NCI-H2107 treated with DMSO at 0.1 percent for 48 hours (cell line): Measurements from ENCODE around the gene MIER2.
A peak's percentile ranks its signal among the peaks of the same experiment; 100 is the strongest.
"Not testable (repeated sequence)": the region's sequence is repeated elsewhere in the genome, so short reads cannot be mapped to it uniquely, and the experiment has no call there.

Experiments
- DNase-seq: peaks from one replicate; lab custom pipeline; 2025; ENCODE audit not compliant: unreplicated experiment; lab: John Stamatoyannopoulos, UW

Gene MIER2, protein sequence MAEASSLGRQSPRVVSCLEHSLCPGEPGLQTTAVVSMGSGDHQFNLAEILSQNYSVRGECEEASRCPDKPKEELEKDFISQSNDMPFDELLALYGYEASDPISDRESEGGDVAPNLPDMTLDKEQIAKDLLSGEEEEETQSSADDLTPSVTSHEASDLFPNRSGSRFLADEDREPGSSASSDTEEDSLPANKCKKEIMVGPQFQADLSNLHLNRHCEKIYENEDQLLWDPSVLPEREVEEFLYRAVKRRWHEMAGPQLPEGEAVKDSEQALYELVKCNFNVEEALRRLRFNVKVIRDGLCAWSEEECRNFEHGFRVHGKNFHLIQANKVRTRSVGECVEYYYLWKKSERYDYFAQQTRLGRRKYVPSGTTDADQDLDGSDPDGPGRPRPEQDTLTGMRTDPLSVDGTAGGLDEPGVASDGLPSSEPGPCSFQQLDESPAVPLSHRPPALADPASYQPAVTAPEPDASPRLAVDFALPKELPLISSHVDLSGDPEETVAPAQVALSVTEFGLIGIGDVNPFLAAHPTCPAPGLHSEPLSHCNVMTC

DNA sequence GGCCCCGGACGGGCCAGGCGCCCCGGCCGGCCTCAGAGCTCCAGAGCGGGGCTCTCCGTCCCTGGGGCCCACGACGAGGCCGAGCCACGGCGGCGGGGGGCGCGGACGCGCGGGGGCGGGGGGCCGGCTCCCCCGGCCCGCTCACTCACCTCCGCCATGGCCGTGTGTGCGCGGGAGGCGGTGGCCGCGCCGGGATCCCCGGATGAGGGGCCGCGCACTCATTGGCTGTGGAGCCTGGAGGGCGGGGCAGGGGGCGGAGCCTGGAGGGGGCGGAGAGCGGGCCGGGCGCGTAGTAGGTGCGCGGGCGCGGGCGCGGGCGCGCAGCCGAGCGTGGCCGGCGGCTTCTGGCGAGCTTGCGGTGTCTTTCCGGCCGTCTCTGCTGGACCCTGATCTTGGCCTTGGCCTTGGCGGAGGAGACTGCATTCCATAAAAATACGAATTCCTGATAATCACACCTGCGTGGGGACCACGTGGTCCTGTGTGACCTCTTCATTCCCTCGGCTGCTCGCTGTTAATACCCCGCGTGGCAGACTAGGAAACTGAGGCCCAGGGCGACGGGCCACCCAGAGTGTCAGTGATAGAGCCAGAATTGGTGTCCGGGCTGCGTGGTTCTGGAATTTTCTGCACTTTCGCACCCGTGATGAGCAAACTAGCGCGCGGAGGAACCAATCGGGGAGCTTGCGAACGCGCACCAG, at the start of gene MIER2:
TSS of gene MIER2 (minus strand) at position 172 of the 695 bp plus-strand sequence. CDS start at position 158, 14 bp downstream.
- no peak for DNase-seq

DNA sequence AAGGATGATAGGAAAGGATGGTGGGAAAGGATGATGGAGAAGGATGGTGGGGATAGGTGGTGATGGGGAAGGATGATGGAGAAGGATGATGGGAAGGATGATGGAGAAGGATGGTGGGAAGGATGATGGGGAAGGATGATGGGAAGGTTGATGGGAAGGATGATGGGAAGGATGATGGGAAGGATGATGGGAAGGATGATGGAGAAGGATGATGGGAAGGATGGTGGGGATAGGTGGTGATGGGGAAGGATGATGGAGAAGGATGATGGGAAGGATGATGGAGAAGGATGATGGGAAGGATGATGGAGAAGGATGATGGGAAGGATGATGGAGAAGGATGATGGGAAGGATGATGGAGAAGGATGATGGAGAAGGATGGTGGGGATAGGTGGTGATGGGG, 49.0 kb upstream of the MIER2 start:
- not testable (repeated sequence) for DNase-seq

DNA sequence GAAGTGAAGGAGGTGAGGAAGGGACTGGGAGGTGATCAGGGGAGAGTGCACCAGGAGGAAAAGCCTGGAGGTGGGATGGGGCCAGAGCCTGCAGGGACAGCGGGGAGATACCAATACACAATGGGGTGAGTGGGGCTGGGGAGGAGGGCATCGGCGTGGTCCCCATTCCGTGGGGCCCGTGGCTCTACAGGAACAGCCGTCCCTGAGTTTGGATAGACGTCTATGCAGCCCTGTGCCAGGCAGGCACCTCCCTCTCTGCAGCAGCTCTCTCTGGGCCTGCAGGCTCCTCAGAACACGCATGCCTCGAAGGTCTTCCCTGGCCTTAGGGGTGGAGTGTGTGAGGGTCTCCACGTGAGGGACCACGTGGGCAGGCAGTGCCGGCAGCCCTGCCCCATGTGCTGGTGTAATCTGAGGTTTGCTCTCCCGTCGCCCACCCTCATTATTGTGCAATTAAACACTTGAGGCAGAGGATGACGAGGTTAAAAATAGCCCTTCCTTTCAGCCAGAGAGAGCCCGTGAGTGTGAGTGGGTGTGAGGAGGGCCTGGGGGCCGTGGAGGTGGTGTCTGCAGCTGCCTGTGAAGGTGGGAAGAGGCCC, 47.9 kb upstream of the MIER2 start:
- DNase-seq = no peak

DNA sequence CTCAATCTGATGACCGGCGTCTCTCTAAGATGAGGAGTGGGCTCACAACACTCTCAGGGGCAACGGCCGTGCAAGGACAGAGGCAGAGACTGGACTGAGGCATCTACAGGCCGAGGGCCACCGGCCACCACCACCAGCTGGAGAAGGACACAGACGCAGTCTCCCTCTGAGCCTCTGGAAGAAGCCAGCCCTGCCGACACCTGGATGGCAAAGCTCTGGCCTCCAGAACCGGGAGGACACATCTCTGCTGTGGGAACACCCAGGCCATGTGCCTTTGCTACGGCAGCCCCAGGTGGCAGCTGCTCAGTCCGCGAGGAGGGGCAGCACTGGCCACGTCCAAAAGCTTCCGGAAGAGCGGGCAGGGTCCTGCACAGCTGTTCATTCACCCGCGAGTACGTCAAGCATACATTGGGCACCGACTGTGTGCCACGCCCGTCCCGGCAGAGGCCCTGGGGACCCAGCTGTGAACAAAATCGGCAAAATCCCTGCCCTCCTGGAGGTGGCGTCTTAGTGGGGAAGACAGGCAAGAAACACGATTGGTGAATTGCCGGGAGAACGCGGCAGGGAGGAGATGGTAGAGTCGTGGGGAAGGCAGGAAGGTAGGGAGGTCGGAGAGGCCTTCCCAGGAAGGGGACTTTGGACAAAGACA, 47.3 kb upstream of the MIER2 start:
- DNase-seq = no peak

DNA sequence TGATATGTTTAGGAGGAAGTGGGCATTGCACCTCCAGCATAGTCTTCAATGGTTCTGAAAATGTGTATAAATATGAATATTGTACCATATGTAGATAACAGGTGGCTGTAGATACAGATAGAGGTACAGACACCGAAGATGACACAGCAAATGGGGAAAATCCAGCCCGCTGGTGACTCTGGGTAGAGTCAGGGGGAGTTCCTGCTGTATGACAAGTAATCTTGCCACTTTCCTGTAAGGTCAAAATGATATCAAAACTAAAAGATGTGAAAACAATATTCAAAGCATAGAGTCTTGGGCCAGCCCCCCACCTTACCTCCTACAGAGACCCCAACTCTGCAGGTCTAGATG, 46.6 kb upstream of the MIER2 start:
- no peak for DNase-seq

DNA sequence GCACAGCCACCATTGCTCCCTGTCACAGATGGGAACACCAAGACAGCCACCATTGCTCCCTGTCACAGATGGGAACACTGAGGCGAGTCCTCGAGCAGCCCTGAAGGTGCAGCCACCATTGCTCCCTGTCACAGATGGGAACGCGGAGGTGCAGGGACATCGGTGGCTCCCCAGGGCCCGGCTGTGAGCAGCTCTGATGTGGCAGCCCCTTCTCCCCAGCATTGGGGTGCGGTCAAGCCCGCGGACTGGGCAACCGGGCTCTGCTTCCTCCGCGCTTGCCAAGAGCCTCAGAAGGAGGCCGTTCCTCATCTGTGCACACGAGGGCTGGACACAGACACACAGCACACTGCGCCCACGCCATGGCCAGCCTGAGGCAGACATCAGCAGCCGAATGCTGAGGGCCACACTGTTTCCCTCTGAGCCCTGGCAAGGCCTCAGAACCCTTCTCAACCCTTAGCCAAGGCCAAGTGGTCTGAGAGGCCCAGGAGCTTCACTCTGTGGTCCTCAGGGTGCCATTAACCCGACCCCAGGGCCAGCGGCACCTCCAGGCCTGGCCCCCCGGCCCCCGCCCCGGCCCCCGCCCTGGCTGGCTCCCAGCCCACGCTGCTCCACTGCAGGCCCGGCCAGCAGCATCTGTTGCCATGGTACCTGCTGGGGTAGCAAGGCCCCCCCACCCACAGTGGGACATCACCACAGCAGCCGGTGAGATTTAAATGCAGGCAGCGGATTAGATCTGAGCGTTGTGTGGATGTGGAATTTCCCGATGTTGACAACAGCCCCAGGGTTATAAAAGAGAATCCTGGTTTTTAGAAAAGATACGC, 46.0 kb upstream of the MIER2 start:
- DNase-seq = no peak

DNA sequence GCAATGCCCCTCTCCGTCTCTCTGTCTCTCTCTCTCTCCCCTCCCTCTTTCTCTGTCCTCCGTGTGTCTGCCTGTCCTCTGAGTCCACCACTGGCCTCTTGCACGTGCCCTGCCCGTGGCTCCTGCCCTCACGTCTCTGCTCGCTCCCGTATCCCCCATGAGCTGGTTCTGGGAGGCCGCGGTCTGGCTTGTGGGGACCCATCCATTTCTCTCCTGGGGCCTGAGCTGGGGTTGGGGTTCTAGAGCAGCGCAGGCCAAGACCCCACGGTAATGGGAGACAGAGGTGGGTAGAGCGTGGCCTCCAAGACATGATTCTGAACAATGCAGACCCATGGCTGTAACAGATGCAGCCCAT, 45.3 kb upstream of the MIER2 start:
- no peak for DNase-seq

DNA sequence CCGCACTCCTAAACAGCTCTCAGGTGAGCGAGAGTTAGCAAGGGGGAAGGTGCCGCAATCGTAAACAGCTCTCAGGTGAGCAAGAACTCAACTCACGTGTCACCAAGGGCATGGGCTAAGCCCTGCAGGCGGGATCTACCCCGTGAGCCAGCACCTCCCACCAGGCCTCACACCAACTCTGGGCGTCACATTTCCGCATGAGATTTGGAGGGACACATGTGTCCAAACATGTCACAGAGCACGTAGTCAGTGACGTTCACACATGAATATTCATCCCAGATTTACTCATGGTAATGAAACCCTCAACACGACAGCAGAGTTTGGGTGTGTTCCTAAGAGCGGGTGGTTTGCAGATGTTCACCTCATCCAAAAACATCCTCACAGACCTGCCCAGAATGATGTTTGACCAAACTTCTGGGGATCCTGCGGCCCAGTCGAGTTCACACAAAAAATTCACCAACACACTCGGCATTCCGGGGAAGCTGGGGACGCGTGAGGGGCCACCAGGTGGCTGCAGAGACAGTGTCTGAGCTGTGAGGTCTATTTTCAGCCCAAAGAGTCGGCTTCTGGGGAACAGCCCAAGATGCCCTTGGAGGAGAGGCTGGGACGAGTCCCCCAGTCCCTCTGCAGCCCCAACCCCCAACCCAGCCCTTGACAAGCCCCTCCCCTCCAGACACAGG, 44.8 kb upstream of the MIER2 start:
- DNase-seq = no peak

DNA sequence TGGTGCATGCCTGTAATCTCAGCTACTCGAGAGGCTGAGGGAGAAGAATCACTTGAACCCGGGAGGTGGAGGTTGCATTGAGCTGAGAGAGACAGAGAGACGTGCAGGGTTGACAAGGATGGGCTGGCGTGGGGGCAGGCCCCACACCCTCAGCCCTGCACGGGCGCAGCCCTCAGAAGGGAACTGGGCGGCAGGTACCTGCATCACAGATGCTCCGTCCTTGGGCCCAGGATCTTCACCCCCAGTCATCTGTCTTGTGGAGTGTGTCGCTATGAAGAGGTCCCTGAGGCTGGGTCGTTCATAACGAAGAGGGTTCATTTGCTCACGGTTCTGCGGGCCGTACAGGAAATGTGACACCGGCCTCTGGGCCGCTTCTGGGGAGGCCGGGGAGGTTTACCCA, 44.1 kb upstream of the MIER2 start:
- DNase-seq = no peak

DNA sequence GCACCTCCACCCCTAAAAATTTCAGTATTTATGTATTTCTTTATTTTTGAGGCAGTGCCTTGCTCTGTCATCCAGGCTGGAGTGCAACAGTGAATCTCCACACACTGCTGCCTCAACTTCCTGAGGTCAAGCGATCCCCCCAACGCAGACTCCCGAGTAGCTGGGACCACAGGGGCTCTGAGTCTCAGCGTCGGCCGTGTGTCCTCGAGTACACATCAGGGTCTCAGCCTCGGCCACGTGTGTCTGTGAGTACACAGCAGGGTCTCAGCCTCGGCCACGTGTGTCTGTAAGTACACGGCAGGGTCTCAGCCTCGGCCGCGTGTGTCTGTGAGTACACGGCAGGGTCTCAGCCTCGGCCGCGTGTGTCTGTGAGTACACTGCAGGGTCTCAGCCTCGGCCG, 43.2 kb upstream of the MIER2 start:
- no peak for DNase-seq

DNA sequence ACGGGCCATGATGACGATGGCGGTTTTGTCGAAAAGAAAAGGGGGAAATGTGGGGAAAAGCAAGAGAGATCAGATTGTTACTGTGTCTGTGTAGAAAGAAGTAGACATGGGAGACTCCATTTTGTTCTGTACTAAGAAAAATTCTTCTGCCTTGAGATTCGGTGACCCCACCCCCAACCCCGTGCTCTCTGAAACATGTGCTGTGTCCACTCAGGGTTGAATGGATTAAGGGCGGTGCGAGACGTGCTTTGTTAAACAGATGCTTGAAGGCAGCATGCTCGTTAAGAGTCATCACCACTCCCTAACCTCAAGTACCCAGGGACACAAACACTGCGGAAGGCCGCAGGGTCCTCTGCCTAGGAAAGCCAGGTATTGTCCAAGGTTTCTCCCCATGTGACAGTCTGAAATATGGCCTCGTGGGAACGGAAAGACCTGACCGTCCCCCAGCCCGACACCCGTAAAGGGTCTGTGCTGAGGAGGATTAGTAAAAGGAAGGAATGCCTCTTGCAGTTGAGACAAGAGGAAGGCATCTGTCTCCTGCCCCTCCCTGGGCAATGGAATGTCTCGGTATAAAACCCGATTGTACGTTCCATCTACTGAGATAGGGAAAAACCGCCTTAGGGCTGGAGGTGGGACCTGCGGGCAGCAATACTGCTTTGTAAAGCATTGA, 42.2 kb upstream of the MIER2 start:
- not testable (repeated sequence) for DNase-seq

DNA sequence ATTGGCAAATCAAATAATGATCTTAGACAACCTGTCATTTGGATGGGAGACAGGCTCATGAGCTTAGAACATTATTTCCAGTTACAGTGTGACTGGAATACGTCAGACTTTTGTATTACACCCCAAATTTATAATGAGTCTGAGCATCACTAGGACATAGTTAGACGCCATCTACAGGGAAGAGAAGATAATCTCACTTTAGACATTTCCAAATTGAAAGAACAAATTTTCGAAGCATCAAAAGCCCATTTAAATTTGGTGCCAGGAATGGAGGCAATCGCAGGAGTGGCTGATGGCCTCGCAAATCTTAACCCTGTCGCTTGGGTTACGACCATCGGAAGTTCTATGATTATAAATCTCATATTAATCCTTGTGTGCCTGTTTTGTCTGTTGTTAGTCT, 41.6 kb upstream of the MIER2 start:
- not testable (repeated sequence) for DNase-seq

DNA sequence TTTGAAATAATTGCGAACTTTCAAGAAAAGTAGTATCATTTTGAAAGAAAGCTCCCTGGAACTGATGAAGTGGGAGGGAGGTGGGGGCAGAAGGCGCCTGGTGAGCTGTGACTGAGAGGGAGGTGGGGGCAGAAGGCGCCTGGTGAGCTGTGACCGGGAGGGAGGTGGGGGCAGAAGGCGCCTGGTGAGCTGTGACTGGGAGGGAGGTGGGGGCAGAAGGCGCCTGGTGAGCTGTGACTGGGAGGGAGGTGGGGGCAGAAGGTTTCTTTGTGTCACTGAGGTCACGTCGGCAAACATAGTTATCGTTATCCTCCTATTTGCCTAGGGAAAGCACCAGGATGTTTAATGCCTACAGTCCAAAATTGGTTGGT, 40.2 kb upstream of the MIER2 start:
- DNase-seq = no peak

DNA sequence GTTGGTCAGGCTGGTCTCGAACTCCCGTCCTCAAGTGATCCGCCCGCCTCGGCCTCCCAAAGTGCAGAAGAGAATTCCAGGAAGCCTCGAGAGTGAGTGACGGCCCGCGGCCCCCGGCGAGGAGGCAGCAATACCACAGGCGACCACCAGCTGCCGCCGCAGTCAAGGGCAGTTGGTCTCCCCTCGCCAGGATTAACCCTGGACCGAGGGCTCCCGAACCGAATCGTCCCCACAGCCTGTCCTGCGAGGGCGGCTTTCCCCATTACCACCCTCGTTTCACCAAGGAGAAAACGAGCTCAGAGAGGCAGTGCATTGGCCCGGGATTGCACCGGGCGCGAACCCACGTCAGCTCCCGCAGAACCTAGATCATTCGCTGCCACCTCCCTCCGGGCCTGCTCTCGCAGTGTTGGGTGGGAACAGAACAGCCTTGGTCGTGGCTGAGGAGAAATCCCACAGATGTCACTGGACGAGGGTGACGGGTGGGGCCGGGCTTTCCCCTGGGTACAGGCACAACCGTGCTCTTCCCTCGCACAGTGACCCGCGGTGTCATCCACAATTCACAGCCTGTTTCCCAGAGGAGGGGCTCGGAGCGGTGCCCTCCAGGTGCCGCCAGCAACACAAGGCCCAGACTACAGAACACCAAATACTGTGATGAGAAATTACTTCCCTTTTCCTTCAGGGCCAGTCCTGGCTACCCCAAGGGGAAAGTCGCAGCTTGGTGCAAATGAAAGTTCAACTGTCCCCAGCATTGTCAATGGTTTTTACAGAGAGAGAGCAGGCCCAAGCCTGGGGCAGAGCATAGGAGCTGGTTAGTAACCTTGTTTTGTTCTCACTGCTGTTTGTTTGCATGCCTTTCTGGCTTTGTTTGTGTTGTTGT, 39.6 kb upstream of the MIER2 start:
- DNase-seq = no peak

DNA sequence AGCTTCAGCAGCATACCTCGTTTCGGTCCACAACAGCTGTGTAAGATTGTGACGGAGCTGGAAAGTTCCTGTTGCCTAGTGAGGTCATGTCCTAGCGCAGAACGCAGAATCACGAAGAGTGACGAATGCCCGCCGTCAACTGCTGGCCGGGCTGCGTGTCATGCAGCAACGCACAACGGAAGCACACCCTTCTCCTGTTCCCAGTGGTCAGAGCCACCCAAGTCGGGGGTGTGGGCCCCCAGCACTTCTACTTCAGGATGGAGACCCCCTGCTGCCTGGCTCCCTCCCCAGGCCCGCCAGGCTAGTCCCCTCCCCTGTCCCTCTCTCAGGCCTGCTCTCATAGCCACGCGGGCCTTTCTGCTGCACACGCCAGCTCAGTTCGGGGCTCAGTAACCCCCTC, 38.4 kb upstream of the MIER2 start:
- no peak for DNase-seq

DNA sequence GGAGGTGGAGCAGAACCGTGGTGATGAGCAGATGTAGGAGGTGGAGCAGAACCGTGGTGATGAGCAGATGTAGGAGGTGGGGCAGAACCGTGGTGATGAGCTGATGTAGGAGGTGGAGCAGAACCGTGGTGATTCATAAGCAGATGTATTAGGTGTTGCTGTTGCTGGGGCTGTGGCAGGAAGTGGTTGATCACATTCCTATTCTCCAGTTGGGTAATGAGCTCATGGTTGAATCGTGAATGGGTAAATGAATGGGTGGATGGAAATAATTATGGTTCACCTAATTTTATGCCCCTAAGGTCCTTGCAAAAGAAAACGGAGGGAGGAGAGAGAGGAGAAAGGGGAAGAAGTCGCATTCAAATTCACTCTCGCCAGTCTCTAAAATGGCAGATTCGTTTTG, 38.0 kb upstream of the MIER2 start:
- DNase-seq = peak; percentile 52

DNA sequence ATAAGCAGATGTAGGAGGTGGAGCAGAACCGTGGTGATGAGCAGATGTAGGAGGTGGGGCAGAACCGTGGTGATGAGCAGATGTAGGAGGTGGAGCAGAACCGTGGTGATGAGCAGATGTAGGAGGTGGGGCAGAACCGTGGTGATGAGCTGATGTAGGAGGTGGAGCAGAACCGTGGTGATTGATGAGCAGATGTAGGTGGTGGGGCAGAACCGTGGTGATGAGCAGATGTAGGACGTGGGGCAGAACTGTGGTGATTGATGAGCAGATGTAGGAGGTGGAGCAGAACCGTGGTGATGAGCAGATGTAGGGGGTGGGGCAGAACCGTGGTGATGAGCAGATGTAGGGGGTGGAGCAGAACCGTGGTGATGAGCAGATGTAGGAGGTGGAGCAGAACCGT, 37.3 kb upstream of the MIER2 start:
- DNase-seq = not testable (repeated sequence)

DNA sequence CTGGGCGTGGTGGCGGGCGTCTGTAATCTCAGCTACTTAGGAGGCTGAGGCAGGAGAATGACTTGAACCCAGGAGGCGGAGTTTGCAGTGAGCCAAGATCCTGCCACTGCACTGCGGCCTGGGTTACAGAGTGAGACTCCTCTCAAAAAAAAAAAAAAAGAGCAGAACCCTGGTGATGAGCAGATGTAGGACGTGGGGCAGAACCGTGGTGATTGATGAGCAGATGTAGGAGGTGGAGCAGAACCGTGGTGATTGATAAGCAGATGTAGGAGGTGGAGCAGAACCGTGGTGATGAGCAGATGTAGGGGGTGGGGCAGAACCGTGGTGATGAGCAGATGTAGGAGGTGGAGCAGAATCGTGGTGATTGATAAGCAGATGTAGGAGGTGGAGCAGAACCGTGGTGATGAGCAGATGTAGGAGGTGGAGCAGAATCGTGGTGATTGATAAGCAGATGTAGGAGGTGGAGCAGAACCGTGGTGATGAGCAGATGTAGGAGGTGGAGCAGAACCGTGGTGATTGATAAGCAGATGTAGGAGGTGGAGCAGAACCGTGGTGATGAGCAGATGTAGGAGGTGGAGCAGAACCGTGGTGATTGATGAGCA, 36.1 kb upstream of the MIER2 start:
- DNase-seq = not testable (repeated sequence)
